HG02763 (cell line): ENCODE measurements around the gene ADORA2A.

ENCODE experiments used
- ATAC-seq: cut with Tn5 transposase; IDR thresholded peaks from one replicate; pipeline ENCODE4 v1.9.1; 2021; ENCODE audit warnings: mild to moderate bottlenecking, moderate library complexity; ENCODE audit not compliant: unreplicated experiment

The ADORA2A gene

DNA sequence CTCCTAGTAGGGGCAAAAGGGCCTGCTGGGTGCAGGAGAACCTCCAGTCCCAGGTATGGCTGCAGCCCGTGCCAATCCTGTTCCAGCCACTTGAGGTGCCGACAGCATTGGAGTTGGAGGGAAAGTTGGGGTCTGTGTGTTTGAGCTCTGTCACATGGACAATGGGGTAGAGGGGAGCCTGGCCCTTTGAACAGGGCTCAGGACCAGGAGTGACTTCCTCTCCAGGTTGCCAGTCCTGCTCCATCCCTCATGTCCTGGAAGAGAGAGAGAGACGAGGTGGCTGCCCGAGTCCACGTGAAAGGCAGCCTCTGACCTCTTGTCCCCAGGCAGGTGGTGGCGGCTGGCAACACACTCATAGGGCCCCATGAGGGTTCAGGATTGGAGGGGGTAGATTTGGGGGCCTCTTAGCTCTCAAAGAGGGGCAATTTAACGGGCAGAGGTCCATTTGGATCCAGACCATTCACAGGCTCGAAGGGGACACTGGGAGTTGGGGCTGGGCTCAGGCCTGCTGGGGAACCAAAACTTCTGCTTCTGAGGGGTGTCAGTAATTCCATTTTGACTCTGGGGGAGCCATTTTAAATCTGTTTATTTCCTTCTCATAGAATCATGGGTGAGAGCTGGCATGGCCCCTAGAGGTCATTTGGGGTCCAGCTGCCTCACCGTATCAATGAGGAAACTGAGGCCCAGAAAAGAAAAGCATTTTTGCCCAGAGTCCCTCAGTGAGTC, 4.1 kb downstream of the ADORA2A start:
- ATAC-seq: no peak

DNA sequence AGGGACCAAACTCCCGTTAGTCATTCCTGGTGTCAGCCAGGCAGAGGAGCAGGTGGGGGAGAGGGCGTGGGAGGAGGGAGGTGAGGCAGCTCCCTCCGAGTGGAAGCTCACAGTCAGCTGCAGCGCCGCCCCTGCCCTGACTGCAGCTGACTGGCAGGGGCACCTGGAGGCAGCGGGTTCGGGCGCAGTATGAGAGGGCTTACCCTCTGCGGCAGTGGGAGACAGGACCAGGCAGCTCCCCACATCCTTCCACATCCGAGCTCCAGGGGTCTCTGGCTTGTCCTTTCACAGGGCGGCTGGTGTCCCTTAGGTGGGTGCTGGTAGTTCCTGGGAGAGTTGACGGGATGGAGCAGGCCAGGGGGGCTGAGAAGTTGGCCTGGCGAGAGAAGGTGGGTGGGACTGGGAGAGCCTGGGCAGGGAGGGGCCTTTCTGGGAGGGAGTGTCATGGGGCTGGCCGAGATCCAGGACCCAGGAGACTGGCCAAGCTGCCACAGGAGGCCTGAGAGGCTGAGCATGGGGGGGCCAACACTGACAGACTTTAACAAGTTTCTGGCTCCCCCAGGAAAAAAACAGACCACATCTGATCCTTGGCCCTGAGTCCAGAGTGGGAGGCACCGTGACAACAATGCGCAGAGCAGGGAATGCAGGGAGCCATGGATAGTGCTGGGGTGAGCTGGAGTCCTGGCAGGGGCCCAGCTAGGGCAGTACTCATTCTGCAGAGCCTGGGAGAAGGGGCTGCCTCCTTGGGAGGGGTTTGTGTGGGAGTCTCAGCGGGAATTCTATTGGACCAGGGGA, 4.9 kb downstream of the ADORA2A start:
- ATAC-seq: no peak

DNA sequence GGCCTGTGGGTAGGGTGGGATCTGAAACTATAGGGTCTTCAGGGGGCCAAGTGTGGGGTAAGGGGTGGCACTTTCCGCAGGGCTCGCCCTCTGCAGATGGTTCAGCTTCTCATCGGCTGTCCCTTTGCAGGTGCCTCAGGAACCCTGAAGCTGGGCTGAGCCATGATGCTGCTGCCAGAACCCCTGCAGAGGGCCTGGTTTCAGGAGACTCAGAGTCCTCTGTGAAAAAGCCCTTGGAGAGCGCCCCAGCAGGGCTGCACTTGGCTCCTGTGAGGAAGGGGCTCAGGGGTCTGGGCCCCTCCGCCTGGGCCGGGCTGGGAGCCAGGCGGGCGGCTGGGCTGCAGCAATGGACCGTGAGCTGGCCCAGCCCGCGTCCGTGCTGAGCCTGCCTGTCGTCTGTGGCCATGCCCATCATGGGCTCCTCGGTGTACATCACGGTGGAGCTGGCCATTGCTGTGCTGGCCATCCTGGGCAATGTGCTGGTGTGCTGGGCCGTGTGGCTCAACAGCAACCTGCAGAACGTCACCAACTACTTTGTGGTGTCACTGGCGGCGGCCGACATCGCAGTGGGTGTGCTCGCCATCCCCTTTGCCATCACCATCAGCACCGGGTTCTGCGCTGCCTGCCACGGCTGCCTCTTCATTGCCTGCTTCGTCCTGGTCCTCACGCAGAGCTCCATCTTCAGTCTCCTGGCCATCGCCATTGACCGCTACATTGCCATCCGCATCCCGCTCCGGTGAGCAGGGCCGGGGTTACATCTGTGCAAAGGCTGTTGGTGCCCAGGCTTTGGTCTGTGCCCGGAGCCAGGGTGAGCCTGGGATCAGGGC, 5.8 kb downstream of the ADORA2A start:
- no peak for ATAC-seq

GRCh38 chr22:24433828-24434470, 6.5 kb downstream of the ADORA2A start:
- ATAC-seq: peak; percentile 57

- peak; percentile 55 for ATAC-seq
Observed at GRCh38 chr22:24434471-24435322, 7.3 kb downstream of the ADORA2A start.

DNA sequence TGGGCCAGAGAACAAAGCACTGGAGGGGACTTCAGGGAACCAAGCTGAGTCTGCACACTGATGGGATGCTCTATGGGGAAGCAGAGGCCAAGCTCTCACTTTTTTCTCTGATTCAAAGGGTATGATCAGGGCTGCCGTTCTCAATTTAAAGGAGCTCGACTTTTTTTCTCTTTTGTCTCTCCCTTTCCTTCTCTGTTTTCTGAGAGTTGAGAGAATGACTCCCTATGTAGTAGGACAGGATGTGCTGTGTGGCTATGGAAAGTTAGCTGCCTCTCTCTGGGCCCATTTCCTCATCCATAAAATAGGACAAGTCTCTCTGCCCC, 7.9 kb downstream of the ADORA2A start:
- ATAC-seq: no peak

DNA sequence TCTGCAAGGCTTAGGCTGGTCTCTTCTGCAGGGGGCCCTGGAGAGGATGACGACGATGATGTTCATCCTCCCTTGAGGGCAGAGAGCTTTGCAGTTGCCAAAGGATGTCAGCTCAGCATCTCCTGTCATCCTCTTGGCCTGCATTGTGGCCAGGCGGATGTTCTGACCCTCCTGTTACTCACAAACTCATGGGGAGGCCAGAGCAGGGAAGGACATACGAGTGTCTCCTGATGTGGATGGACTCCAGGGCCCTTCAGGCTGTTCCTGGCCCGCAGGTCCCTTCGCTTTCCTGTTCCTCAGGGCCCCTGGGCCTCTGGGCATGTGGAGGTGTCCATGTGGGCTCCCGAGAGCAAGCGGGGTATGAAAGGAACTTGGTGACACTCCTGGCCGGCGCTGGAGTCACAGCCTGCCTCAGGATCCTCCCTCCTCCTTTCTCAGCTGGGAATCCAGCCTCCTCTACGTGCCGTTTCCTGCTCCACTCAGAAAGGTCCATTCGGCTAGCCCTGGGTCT, 8.5 kb downstream of the ADORA2A start:
- ATAC-seq: no peak

- ATAC-seq: no peak
Observed at GRCh38 chr22:24436553-24436952, 9.2 kb downstream of the ADORA2A start.

DNA sequence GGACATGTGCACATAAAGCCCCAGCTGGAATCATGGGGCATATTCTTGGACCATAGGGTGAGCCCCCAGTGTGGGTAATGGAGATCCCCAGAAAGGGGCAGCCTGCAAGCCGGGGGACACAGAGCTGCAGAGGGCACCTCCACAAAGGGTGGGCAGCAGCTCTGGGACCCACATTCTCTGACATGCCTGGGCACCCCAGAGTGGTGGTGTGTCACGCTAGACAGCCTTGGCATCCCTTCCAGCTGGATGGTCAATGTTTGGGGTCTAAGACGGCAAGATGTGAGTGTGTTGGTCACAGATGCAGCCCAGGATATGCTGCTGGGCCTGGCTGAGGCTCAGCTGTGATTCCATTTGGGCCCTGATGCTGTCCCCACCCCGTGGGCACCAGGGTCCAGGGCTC, 9.7 kb downstream of the ADORA2A start:
- ATAC-seq: no peak

DNA sequence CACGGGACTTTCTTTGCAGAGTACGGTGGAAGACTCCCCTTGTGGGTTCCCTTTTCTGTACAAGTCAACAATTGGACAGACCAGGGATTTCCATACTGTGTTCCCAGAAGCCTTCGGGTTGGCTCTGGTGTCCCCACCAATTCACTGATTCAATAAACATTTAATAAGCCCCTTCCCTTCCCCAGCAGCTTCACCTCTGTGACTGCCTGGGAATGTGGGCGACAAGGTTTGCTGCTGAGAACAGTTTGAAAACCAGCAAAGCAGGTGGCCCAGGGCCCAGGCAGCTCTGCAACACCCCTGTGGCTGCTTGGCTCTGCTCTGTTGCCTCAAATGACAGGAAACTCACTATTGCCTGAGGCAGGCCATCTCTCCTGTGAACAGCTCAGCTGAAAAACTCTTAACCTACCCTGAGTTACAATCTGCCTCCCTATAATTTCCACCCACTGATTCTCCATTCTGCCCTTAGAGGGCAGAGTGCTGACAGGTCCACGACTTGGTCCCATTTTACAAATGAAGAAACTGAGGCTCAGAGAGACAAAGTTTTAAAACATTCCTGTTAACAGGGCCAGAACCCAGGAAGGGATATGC, 10.4 kb downstream of the ADORA2A start:
- no peak for ATAC-seq

DNA sequence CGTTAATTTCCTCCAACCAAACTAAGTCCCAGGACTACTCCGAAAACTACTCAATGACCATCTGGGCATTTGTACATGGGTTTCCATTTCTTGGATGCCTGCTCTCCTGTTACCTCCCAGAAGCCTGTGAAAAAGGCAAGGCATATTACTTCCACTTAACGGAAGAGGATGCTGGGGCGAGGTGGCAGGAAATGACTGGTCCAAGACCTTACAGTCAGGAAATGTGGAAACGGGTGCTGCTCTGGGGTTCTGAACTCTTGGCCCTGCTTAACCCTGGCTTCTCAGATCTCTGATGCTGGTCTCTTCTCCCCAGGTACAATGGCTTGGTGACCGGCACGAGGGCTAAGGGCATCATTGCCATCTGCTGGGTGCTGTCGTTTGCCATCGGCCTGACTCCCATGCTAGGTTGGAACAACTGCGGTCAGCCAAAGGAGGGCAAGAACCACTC, 12.9 kb downstream of the ADORA2A start:
- no peak for ATAC-seq

DNA sequence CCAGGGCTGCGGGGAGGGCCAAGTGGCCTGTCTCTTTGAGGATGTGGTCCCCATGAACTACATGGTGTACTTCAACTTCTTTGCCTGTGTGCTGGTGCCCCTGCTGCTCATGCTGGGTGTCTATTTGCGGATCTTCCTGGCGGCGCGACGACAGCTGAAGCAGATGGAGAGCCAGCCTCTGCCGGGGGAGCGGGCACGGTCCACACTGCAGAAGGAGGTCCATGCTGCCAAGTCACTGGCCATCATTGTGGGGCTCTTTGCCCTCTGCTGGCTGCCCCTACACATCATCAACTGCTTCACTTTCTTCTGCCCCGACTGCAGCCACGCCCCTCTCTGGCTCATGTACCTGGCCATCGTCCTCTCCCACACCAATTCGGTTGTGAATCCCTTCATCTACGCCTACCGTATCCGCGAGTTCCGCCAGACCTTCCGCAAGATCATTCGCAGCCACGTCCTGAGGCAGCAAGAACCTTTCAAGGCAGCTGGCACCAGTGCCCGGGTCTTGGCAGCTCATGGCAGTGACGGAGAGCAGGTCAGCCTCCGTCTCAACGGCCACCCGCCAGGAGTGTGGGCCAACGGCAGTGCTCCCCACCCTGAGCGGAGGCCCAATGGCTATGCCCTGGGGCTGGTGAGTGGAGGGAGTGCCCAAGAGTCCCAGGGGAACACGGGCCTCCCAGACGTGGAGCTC, 13.5 kb downstream of the ADORA2A start:
- no peak for ATAC-seq

GRCh38 chr22:24441406-24442351, 14.3 kb downstream of the ADORA2A start:
- ATAC-seq: no peak

- ATAC-seq: no peak
Observed at GRCh38 chr22:24442352-24442744, 14.9 kb downstream of the ADORA2A start.

- no peak for ATAC-seq
Observed at GRCh38 chr22:24443668-24444067, 16.3 kb downstream of the ADORA2A start.

- no peak for ATAC-seq
Observed at GRCh38 chr22:24444251-24444650, 16.9 kb downstream of the ADORA2A start.

DNA sequence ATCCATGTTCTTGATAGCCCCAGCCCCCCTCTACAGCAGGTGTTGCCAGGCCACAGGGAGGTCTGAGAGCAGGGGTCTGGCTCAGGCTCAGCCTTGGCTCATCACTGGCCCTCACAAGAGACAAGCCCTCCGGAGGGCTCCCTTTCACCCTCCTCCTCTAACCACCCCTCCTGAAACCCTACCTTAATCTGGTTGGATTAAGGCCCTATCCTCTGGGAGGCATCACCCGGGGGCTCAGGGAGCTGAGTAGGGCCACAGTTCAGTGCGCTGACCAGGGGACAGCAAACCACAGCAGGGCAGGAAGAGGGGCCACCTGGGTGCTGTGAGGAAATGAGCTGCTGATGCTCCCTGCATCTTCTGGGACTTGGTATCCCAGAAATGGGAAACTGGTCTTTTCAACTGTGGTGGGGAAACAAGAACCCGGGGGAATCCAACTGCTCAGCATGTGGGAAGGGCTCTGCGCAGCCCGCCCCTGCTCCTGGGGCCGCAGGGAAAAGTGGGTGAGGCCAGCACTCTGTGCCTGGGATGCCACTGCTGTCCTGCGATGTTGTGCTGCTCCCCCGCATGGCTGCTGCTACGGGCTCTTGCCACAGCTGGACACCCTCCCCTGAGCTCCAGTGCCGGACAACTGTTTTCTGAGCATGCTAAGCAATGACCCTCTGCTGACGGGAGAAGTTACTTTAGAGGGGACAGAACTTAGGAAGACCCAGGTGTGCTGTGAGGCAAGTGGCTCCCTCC, 17.5 kb downstream of the ADORA2A start:
- ATAC-seq: no peak
